ENCODE results near the gene WDR93.

The WDR93 gene

DNA sequence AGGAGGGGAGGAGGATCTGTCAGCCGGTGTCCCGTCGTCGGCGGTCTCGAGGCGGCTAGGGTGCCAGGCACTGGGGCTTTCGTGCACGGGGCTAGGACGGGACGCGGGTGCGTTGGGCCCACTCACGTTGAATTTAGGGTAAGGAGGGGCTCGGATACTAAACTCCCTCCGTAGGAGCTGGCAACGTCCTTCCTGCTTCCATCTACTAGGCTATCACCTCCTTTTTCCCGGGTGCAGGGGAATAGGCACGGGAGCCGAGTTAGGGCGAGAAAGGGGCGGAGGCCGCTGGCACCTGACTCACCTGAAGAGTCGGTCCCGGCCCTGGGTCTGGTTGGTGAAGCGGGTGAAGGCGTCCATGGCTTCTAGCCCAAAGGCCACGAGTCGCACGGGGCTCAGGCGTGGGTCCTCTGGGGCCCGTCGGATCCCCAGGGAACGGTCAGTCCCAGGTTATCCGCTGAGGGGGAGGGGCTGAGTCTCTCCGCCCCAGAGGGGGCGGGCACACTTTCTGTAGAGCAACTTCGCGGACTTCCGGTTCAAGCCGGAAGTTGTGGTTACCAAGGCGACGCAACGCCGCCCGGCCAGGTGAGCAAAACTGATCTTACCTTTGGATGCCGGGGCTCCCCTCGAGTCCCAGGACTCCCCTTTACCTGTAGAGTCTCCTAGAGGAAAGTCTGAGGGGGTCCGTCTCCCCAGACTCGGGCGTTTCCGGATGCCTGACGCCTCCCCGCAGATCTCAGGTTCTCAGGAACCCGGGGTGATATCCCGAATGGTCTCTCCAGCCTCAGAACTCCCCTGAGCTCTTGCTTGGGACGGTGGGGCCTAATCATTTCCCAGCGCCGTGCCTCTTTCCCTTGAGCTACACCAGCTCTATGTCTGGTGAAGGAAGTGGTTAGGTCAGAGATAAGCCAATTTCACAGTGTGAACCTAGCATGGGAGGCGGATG lies at the start of gene WDR93, which contains the start of gene PEX11A:
Gene WDR93, plus strand, starts transcription at position 536 of the 943 bp plus-strand sequence. CDS start 10,936 bp downstream, outside the sequence.
Gene PEX11A, minus strand, starts transcription at position 479 of the 943 bp plus-strand sequence. Its CDS starts 122 bp downstream, at position 357.
- DNase-seq (ENCODE audit: low spot score), result peak; percentile 48

DNA sequence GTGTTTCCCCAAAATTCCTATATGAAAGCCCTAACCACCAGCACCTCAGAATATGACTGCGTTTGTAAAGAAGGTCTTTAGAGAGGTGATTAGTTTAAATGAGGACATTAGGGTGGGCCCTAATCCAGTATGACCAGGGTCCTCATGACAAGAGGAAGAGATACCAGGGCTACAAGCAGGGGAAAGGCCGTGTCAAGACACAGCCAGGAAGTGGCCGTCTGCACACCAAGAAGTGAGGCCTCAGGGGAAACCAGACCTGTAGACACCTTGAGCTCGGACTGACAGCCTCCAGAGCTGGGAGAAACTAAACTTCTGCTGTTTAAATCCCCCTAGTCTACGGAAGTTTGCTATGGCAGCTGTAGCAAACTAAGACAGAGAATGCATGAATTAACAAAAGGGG lies 49.6 kb upstream of the WDR93 start:
- DNase-seq (ENCODE audit: low spot score), result no peak

DNA sequence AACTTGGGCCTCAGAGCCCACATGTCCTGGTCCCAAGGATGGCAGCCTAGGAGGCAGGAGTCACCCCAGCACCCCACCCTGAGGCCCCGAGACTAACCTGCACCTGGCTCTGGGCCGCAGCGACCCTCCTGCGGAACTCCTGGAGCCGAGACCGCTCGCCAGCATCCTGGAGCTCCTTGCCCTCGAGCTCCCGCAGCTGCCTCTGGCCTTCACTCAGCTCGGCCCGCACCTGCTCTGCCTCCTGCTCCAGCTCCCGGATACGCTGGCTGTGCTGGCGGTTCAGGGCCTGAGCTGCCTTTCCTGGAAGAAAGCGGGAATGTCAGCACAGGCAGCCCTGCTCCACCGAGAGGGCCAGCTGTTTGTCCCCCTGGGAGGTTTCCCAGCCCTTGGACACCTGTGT lies 48.5 kb upstream of the WDR93 start:
- DNase-seq (ENCODE audit: low spot score), result no peak

DNA sequence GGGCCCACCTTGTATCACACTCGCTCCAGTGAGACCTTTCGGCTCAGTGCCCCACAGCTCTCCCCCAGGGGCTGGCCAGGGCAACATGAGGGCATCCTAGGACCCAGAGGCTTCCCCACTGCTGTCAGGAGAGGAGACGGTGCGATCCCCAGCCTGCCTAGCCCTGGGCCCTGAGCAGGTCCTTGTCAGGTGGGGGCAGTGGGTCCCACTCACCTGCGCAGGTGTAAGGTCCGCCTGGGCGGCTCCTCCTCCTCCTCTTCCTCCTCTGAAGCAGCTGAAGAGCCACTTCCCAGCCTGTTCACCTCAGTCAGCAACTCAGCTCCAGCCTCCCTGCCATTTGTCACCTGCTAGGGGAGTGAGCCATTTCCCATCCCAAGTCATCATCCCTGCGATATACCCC lies 44.9 kb upstream of the WDR93 start:
- no peak for DNase-seq (ENCODE audit: low spot score)

DNA sequence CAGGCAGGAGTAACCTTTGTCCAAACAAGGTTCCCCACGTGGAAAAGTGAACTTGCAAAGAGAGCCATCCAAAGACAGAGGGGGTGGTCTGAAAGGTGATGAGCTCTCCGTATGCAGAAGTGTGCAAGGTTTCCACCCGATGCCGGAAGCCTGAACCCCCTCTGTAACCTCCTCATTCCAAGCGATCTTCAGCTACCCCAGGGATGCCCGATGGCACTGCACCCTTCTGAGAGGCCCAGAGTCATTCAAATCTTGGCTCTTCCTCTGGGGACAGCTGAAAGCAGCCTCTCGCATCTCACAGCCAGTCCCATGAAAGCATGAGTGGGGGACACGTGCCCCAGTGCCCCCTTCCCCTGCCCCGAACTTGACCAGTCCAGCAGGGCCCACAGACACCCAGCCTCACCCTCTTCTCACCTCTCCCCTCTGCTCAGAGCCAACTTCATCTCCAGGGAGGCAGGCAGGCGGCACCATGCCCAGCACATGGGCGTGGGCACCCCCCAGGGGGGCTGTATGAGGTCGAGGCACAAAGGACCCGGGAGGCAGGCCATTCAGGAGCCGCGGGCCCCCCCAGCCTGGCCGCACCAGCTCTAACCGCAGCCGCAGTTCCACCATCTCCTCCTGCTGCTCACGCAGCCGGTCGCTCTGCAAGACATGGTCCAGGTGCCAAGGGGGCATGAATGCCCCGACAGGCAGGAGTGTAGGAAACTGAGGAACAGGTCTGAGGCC lies 44.0 kb upstream of the WDR93 start:
- no peak for DNase-seq (ENCODE audit: low spot score)

DNA sequence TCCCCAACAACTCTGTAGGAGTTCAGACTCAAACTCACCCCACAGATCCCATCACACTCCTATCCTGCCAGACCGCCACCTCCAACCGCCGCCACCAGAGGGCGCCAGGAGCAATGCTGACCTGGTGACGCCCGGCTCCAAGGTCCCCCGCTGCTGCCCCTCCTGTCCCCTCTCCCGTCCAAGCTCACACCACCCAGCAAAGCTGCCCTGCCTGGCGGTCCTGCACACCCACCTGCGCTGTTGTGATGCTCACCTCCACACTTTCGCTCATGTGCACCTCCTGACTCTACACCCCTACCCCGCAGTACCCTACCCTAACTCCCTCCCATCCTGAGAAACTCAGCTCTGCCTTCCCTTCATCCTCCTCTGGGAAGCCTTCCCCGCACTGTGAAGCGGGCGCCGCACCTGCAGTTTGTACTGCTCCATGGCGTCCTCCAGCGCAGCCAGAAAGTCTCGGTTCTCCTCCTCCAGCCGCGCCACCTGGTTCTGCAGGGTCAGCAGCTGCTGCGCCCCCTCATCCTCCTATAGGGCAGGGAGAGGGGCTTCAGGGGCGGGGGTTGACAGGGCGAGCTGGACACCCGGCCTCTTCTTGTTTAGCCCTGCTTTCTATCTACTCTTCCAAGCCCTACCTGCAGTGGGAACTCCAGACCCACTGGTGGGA lies 43.3 kb upstream of the WDR93 start:
- peak; percentile 60 for DNase-seq (ENCODE audit: low spot score)

DNA sequence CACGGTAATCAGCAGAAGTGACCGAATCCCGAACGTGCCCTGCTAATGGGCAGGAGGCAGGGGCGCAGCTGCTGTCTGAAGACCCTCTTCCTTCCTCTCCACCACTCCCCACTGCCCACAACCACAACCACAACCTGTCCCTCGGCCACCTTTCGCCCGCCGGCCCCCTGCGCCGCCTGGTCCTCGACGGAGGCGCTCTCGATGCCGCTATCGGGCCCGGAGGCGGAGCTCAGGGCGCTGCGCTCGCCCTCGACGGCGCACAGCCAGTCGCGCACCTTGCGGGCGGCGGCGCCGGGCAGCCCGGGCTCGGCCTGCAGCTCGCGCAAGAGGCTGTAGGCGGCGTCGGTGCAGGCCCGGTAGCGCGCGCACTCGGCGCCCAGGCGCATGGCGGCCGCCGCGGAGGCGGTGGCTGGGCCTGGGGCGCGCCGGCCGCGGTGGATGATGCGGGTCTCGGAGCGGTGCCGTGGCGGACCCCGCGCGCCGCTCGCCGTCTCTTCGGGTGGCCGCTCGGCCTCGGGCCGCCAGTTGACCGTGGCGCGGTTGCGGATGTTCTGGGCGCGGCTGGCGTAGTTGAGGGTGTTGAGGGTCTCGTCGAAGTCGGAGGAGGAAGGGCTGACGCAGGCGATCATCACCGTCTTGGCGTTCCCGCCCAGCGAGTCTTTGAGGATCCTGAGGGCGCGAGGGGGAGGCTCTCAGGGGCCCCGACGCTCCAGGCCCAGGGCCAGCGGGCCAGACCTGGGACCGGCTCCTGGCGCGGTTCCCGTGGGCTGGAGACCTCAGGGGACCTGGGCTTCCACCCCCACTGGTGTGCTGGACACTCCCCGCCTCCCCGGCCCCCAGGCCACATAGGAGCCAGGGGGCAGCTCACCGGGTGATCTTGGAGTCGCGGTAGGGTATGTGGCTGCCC lies 42.3 kb upstream of the WDR93 start:
- DNase-seq (ENCODE audit: low spot score), result no peak

DNA sequence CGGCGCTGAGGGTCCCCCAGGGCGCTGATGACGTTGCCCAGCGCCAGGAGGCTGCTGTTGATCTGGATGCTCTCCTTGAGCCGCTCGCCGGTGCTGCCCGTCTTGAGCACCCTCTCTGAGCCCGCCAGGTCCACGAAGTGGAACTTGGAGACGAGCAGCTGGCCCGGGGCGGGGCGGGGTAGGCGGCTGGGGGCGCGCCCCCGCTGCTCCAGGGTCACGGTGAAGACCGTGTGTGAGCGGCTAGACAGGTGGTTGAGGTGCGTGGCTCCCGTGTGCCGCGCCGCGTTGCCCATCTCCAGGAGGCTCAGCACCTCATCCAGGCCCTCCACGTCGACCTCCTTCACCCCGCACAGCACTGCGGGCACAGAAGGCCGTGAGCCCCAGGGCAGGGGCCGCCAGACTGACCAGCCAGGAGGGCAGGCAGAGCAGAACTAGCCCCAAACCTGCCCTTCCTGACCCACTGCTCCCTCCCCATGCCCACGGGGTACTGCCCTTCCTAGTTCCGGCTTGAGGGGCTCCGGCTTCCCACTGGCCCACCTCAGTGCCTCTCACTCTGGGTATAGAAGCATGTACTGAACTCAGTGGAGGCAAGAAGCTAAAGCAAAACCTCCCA lies 41.5 kb upstream of the WDR93 start:
- no peak for DNase-seq (ENCODE audit: low spot score)

DNA sequence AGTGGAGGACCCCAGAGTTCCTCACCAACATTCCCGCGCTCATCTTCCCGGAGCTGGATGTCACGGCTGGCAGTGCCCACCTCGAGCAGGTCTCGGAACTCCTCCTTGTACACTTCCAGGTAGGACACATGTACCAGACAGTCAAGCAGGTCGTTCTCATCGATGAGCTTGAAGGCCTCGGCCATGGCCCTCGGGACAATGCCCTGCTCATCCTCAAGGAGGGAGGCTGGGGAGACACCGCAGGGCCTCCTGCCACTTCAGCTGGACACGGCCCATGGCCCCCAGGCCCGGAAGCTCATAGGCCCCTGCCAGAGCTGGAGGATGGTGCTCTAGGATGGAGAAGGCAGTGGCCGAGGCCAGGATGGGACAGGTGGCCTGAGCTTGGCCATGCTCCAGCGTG lies 40.9 kb upstream of the WDR93 start:
- DNase-seq (ENCODE audit: low spot score), result no peak

DNA sequence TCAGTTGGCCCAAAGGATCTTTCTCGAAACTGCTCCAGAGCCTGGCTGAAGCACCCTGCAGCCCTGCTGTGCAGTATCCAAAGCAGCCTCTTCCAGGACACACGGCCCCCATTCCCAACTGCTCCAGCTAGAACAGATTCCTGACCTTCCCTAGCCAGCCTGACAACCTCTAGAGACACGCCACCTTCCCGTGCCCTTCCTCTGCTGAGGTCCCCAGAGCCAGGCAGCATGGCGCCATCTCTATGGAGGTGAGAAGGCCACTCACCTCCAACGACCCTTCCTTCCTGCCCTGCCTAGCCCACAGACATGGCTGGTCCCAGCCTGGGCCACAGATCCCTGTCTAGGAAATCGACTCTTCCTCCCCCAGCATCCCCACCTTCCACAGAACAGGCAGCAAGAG lies 38.5 kb upstream of the WDR93 start:
- DNase-seq (ENCODE audit: low spot score), result no peak

DNA sequence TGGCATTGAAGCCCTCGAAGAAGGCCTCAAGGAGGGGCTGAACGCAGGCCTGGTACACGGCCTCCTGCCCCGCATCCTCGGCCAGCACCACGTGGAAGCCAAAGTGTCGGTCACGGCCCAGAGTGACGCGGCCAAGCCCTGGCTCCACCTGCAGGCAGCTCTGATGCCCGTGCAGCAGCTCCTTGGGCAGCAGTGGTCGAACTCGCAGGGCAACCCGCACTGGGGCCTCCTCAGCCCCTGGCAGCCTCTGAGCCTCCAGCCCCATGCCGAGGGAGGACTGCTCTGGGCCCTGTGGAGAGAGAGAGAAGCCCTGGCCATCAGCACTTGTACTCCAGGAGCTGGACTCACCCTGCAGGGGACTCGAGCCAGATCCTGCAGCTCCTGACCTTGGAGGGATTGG lies 37.9 kb upstream of the WDR93 start:
- no peak for DNase-seq (ENCODE audit: low spot score)

DNA sequence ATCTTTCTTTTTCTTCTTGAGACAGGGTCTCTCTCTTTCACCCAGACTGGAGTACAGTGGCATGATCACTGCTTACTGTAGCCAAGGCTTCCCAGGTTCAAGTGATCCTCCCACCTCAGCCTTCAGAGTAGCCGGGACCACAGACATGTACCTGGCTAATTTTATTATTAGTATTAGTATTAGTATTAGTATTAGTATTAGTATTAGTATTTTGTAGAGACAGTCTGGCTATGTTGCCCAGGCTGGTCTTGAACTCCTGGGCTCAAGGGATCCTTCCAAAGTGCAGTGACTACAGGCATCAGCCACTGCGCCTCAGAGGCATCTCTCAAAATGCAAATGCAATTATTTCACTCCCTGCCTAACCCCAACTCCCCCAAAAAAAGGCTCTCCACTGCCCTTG lies 37.0 kb upstream of the WDR93 start:
- DNase-seq (ENCODE audit: low spot score), result no peak

DNA sequence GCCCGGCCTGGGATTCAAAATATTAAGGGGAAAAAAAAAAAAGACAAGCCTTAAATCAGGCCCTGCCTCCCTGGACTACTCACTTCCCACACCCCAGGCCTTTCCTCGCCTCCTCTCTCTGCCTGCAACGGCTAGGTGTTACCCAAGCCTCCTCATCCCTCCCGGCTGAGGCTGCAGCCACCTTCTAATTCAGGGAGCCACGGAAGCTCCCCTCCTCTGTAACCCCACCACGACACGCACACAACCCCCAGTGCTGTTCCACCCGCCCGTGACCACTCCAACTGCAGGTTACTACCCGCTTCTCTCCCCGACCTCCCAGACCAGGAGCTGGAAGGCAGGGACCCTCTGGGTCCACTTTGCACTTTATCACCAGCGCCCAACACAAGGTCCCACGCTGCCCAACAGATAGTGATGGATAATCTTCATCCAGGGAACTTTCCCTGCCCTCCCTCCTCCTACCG lies 36.3 kb upstream of the WDR93 start:
- DNase-seq (ENCODE audit: low spot score), result no peak

DNA sequence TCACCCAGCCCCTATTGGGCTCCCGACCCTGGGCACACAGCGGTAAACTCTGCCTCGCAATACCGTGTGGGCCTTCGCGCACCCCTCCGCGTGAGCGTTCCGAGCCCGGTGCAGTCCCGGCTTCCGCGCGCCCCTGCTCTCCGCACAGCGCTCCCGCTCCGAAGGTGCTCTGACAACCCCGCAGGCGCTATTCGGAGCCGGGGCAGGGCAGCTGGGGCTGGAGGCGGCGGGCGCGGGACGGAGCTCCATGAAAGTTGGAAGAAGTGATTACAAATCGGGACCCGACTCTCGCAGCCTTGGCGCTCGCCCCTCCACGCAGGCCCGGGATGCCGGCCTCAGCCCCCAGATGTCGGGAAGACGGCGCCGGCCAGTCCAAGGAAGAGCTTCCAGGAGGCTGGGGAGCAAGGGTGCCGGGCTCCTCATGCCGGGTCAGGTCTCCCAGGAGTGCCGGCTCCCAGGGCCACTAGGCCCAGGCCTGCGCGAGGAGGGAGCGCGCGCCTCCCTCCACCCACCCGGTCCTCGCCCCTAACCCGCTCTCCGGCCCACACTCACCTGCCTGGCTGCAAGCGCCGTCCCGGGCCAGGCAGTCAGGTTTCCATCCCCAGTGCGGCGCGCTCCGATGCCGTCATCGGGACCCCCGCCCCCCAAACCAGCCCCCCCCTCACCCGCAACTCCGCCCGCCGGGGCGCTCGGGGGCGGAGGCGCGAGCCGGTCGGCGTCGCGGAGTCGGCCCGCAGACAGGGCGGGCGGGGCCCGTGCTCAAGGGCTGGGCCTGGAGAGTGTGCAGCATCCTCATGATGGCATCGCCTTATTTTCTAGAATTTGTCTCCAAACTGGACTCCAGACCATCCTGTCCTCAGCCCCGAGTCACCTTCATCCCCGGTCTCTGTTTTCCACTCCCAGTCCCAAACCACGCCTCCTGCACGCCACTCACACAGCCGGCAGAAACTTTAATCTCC lies 35.5 kb upstream of the WDR93 start, which contains the start of gene KIF7:
Gene KIF7, minus strand, starts transcription at position 621 of the 959 bp plus-strand sequence. CDS start 2,537 bp downstream, outside the sequence.
- no peak for DNase-seq (ENCODE audit: low spot score)

DNA sequence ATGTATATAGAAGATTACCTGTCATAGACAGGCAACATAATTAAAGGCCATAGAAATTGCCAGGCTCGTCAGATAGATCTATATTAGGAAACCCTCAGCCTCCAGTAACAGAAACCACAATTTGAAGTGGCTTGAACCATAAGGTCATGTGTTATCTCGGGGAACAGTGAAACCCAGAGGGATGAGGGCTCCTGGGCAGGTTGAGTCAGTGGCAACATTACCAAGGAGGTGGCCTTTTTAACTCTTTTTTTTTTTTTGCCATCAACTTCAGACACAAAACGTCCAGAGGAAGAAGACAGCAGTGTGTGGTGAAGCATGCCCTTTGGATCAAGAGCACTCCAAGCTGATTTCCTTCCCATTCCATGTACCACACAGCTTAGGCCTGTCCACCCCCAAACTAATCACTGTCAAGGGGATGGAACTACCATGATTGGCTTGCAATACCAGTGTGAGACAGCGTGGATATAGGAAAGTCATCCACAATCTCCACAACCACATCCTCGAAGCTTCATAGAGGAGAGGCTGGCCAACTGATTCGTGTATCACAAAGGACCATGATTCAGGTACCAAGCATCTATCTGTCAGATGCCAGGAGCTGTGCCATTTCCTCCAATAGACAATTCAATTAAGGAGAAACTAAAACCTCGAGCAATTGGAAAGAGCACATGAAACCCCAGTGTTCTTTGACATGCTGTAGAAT lies 34.3 kb upstream of the WDR93 start:
- DNase-seq (ENCODE audit: low spot score), result no peak

DNA sequence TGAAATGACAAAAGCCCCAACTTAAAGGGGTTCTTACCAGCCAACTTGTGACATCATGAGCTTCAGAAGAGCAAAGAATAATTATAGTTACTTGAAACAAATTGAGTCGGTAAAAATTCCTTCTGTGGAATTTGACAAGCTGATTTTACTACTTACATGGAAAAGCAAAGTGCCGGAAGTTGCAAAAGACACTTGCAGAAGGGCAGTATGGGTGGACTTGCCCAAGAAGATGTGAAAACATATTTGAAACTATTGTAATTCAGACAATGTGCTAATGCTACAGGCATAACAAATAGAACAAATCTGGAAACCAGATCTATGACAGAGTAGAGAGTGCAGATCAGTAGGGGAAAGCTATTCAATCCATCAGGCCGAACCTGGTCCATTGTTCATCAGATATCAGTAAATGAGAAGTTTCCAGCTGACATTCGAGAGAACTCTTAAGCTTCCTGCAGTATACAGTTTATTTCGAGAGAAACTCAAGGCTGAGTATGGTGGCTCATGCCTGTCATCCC lies 32.9 kb upstream of the WDR93 start:
- no peak for DNase-seq (ENCODE audit: low spot score)

DNA sequence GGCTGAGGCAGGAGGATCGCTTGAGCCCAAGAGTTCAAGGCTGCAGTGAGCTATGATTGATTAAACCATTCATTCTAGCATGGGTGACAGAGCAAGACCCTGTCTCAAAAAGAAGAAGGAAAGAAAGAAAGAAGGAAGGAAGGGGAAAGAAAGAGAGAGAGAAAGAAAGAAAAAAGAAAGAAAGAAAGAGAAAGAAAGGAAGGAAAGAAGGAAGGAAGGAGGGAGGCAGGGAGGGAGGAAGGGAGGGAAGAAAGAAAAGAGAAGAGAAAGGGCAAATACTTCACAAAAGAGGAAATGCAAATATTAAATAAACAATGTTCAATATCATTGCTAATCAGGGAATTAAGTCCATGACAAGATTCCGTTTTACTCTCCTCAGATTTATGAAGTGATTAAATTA lies 31.3 kb upstream of the WDR93 start:
- DNase-seq (ENCODE audit: low spot score), result no peak

DNA sequence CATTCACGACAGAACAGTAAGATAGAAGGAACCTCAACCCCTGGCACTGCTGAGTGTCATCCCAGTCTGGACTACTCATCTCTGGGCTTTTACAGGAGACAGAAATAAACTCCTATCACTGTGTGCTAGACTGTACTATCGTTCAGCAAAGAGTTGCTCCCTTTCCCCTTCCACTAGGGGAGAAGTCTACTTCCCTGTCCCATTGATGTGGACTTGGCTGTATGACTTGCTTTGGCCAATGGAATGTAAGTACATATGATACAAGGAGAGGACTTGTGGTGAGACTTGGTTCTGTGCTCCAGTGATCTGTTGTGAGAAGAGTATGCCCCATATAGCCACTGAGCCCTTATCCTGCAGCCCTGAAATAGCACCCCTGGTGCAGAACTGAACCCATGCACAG lies 30.1 kb upstream of the WDR93 start:
- no peak for DNase-seq (ENCODE audit: low spot score)
